Measurements from ENCODE around the gene AMIGO3.
"Not testable (repeated sequence)": the region's sequence is repeated elsewhere in the genome, so short reads cannot be mapped to it uniquely, and the experiment has no call there.

The AMIGO3 gene

GRCh38 chr3:49689908-49690624, 29.4 kb downstream of the AMIGO3 start:
- not testable (repeated sequence) for DNase-seq (ENCODE audit: low read depth in 1 of 2, low spot score in 1 of 2)

DNA sequence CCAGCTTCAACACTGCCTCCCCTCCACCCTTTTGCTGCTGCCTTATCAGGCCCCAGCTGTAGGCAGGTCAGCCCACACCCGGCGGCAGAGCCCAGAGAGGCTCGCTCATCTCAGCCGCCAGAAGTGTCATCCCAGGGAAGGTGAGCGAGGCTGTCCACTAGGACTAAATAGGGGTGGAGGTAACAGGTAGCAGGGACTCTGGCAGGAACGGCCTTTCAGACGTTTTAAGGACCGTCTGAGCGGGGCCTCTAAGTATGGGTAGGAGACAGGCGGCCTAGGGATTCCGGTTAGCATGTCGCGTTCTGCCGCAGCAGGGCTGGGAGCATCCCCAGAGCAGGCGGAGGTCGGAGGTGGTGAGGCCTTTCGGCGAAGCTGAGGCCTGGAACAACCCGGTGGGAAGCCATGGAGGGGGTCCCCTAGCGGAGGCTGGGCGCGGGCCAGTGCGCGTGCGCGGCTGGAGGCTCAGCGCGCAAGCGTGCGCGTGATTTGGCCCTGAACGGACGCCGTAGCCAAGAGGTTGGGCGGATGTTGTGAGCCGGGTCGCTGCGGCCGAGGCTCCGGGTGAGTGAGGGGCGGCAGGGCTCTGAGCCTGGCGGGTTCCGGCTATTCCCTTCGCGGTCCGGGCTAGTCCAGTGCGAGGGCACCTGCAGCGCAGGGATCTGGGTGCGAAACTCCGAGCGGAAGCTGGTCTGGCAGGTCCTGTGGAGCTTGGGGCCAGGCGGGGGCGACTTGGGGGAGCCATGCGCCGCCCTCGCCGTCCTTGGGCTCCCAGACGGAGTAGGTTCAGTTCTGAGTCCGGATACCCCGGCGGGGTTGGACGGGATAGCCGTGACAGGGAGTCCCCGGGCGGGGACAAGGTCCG, 30.2 kb downstream of the AMIGO3 start, which contains the start of the genes MST1 and RNF123:
MST1 (minus strand) TSS at position 429 of the 862 bp plus-strand sequence. CDS start 783 bp downstream, outside the sequence.
RNF123 (plus strand) TSS at position 512 of the 862 bp plus-strand sequence. CDS start 1,609 bp downstream, outside the sequence.
- peak; percentile 83 to 91 for DNase-seq (ENCODE audit: low read depth in 1 of 2, low spot score in 1 of 2)

- not testable (repeated sequence) for DNase-seq (ENCODE audit: low read depth in 1 of 2, low spot score in 1 of 2)
These were observed 31.0 kb downstream of the AMIGO3 start for GRCh38 chr3:49688338-49689045.

DNA sequence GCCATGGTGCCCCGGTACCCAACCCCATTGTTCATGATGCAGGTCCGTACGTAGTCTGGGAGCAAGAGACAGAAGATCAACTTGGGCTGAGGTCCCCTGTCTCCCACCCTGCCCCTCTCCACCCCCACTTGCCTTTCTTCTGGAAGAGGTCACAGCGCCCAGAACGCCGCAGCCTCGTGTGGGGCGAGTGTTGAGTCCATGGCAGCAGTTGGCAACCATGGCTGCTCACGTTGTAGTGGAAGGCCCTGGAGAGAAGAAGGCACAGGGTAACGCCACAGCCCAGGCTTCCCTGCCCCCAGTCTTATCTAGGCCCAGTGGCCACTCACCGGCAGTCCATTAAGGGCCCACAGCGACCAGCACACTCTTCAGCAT, 32.1 kb downstream of the AMIGO3 start:
- not testable (repeated sequence) for DNase-seq (ENCODE audit: low read depth in 1 of 2, low spot score in 1 of 2)

DNA sequence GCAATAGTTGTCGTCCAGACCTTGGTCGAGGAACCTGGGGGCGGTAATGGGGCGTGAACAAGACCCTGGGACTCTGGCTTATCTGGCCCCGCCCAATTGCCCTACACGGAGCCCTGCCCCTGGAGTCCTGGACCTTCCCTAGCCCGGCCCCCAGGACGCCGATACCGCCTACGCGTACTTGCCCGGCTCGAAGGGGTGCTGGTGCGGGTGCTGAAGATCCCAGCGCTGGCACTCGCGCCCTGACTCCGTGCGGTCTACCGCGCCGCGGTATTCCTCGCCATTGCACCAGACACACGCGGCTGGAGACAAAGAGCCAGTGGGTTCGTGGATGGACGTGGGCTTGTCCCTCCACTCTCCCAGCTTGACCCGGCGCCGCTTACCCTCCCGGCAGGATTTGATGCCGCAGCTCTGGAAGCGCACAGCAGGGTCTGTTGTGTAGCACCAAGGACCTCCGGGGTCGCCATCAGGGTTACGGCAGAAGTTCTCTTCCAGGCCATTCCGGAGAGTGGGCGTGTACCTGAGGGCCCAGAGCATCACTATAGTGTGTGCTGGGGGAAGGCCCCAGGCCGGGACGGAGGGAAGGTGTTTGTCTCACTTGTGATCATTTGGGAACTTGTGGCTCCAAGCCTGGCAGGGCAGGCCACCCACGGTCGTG, 32.6 kb downstream of the AMIGO3 start:
- DNase-seq (ENCODE audit: low read depth in 1 of 2, low spot score in 1 of 2), result peak in 1 of 2 donors; percentile 20

DNA sequence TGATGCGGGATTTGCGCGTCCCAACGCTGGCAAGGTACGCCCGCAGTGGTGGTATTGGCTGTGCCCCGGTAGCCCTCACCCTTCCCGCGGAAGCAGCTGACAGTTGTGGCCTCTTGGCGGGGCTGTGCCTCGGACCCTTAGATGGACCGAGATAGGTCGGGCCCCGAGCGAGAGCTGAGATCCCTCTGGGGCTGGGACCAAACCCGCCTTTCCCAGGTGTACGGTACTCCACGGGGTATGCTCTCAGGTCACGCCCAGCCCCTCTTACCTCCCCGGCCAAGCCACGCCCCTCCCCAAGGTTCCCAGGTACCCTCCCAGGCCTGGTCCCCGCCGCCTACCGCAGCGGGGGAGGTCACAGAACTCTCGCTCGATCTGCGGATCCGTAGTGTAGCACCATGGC, 33.1 kb downstream of the AMIGO3 start:
- DNase-seq (ENCODE audit: low read depth in 1 of 2, low spot score in 1 of 2), result not testable (repeated sequence)

- not testable (repeated sequence) for DNase-seq (ENCODE audit: low read depth in 1 of 2, low spot score in 1 of 2)
These were observed 33.6 kb downstream of the AMIGO3 start for GRCh38 chr3:49685846-49686245.

GRCh38 chr3:49685103-49685502, 34.4 kb downstream of the AMIGO3 start:
- DNase-seq (ENCODE audit: low read depth in 1 of 2, low spot score in 1 of 2), result not testable (repeated sequence)

- not testable (repeated sequence) for DNase-seq (ENCODE audit: low read depth in 1 of 2, low spot score in 1 of 2)
These were observed 35.0 kb downstream of the AMIGO3 start for GRCh38 chr3:49684453-49684852.

DNA sequence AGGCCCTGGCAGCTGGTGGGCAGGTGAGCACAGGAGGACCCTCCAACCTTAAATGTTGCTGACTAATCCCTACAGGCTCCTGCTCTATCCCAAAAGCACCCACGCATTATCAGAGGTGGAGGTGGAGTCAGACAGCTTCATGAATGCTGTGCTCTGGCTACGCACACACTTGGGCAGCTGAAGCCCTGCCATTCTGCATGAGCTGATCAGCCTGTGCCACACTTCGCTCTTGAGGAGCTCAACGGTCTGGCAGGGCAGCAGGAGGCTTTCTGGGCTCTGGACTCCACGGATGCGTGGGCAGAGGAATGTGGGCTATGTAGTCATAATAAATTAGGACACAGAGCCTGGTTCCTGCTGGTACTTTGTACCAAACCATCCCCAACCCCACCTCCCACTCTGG, 36.3 kb downstream of the AMIGO3 start:
- no peak for DNase-seq (ENCODE audit: low read depth in 1 of 2, low spot score in 1 of 2)

DNA sequence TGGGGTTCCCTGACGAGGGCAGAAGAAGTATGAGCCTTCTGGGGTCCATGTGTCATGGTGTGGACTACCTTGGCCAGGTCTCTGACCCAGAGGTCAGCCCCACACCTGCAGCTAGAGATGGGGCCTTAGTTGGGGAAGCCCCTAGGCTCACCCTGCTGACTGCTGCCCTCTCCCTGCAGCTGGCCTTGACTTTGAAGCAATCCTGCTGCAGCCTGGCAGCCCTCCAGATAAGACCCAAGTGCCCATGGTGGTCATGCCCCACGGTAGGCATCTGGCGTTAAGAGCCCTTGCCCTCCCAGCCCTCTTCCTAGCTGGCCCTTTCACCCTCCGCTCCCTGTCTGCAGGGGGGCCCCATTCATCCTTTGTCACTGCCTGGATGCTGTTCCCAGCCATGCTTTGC, 37.9 kb downstream of the AMIGO3 start:
- no peak for DNase-seq (ENCODE audit: low read depth in 1 of 2, low spot score in 1 of 2)

- DNase-seq (ENCODE audit: low read depth in 1 of 2, low spot score in 1 of 2), result no peak
These were observed 38.3 kb downstream of the AMIGO3 start for GRCh38 chr3:49681232-49681522.

DNA sequence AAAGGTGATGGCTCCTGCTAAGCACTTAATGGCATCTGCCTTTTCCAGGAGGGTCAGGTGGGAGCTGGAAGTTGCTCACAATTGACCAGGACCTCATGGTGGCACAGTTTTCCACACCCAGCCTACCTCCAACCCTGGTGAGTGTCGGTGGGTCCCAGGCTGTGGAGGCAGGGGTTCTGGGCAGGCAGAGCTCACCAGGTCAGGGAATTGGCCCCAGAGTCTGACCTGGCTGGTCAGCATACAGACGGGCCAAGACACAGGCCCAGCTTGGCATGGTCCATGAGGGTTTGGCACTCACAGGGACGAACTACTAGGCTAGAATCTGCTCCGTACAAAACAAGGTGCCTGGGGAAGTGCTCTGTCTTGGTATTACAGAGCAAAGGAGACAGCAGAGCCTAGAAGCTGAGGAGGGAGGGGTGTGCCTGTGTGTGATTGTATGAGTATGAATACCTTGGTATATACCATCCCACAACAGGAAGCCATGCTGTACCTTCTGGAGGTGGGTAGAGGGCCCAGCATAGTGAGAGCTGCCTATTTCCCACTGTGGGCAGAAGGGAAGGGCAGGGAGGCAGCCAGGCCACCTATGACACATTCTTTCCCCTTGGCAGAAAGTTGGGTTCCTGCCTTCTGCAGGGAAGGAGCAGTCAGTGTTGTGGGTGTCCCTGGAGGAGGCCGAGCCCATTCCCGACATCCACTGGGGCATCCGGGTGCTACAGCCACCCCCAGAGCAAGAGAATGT, 38.8 kb downstream of the AMIGO3 start:
- DNase-seq (ENCODE audit: low read depth in 1 of 2, low spot score in 1 of 2), result no peak

DNA sequence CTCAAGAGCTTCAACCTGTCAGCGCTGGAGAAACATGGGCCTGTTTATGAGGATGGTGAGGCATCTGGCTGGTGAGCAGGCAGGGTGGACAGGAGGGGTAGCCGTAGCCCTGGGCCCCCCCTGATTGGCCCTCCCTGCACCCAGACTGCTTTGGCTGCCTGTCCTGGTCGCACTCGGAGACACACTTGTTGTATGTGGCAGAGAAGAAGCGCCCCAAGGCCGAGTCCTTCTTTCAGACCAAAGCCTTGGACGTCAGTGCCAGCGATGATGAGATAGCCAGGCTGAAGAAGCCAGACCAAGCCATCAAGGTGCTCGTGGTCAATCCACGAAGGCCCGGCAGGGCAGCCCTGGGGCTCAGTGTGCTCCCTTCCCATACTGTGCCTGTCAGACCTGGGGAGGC, 43.6 kb downstream of the AMIGO3 start:
- DNase-seq (ENCODE audit: low read depth in 1 of 2, low spot score in 1 of 2), result no peak

DNA sequence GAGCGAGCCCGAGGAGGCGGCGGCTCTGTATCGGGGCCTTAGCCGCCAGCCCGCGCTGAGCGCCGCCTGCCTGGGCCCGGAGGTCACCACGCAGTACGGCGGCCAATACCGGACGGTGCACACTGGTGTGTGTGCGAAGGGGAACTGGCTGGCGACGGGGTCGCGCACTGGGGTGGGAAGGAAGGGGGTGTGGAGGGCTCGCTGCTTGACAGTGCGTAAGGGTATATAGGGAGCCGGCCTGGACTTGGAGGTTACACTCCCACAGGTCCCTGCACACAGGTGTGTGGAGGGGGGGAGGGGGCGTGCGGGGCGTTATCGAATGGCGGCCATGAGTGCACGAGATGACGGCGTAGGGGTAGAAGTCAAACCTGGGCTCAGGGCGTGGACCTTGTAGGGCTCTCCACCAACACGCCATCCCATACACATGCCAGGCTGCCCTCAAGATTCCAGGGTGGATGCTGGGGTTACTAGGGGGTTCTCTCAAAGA, 44.9 kb downstream of the AMIGO3 start:
- DNase-seq (ENCODE audit: low read depth in 1 of 2, low spot score in 1 of 2), result peak in 1 of 2 donors; percentile 25

- peak; percentile 94 to 99 for DNase-seq (ENCODE audit: low read depth in 1 of 2, low spot score in 1 of 2)
These were observed 45.6 kb downstream of the AMIGO3 start, which contains the start of gene APEH for GRCh38 chr3:49673715-49674496. Gene APEH (plus strand): TSS chr3:49674351. CDS start chr3:49674402, 51 bp downstream.

DNA sequence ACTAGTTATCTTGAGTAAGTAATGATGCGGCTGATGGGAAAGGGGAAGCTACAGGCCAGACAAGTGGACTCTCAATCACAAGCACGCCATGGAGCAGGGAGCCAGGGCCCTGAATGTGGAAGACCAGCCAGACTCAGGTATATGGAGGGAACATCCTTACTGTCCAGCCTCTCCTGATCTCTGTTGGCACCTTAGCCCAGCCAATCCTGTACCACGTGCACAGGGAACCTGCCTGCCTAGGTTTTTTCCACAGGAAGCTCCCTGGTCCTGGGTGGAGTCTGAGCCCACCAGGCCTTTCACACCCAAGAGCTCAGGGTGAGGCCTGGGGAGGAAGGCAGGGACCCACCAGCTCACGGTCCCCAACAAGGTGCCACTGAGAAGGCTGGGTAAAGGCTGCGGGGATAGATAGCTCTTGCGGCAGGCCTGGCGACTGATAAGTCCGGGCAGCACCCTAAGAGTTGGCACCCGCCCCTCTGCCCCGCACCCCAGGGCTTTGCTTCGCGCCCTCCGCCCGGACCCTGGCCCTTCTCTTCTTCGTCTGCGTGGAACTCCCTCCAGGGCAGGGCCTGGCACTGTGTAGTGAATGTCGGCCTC, 46.3 kb downstream of the AMIGO3 start:
- peak in 1 of 2 donors; percentile 19 for DNase-seq (ENCODE audit: low read depth in 1 of 2, low spot score in 1 of 2)

DNA sequence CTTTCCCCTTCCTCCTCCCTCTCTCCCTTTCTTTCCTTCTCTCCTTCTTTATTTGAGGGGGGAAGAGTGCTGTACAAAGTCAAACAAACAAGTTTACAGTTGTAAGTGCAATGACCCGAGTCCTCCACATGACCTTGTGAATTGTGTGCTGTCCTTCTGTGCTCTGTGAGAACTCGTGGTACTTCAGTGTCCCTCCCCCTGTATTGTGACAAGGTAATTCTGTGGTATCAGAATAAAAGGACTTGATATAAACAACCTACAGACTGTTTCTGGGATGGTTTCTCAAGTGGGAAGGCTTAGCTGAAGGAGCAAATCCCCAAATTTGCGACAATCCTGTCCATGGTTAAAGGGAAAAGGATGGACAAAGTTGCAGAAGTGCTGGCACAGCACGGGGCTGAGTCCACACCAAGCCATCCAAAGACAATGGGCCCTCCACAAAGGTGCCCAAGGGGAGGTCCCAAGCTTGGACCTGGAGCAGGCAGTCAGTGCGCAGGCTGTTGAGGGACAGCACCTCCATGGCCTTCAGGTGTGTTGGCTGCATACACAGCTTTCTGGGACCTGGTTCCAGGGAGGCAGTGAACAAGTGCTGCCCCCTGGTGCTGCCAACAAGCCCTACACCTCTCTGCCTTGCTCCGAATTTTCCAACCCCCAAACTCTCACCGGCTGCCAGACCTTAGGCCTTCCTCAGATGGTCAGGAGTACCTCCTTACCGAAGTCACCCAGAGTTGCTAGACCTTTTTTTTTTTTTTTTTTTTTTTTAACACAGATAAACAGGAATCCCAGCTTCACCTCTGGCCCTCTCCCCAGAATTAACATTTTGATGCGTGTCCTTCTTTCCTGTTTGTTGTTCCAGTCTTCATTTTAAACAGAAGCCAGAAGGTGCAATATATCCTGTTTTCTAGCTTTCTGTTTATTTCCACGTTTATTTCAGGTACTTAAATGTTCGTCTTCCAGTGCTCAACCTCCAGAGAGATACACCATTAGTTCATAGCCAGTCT, 47.9 kb downstream of the AMIGO3 start:
- peak; percentile 52 to 67 for DNase-seq (ENCODE audit: low read depth in 1 of 2, low spot score in 1 of 2)
